Measurements from ENCODE around the gene RPTOR.

The RPTOR gene

GRCh38 chr17:80905586-80906230 lies 361.1 kb downstream of the RPTOR start:
- DNase-seq = no peak

GRCh38 chr17:80906364-80907259 lies 362.0 kb downstream of the RPTOR start:
- DNase-seq = no peak

GRCh38 chr17:80907281-80907680 lies 362.6 kb downstream of the RPTOR start:
- no peak for DNase-seq

- DNase-seq = no peak
Measured at GRCh38 chr17:80908211-80908610, 363.6 kb downstream of the RPTOR start.

- no peak for DNase-seq
Measured at GRCh38 chr17:80908776-80909175, 364.1 kb downstream of the RPTOR start.

- no peak for DNase-seq
Measured at GRCh38 chr17:80909635-80910034, 365.0 kb downstream of the RPTOR start.

- DNase-seq = no peak
Measured at GRCh38 chr17:80910043-80910442, 365.4 kb downstream of the RPTOR start.

GRCh38 chr17:80912476-80912875 lies 367.8 kb downstream of the RPTOR start:
- DNase-seq = no peak

- DNase-seq = no peak
Measured at GRCh38 chr17:80913928-80914821, 369.5 kb downstream of the RPTOR start.

- DNase-seq = no peak
Measured at GRCh38 chr17:80916246-80916645, 371.6 kb downstream of the RPTOR start.

- no peak for DNase-seq
Measured at GRCh38 chr17:80917716-80918560, 373.3 kb downstream of the RPTOR start.

GRCh38 chr17:80918731-80919130 lies 374.1 kb downstream of the RPTOR start:
- DNase-seq = no peak

- no peak for DNase-seq
Measured at GRCh38 chr17:80919331-80920311, 375.0 kb downstream of the RPTOR start.

GRCh38 chr17:80920441-80920840 lies 375.8 kb downstream of the RPTOR start:
- no peak for DNase-seq

GRCh38 chr17:80921159-80921558 lies 376.5 kb downstream of the RPTOR start:
- no peak for DNase-seq

- DNase-seq = no peak
Measured at GRCh38 chr17:80921741-80922579, 377.3 kb downstream of the RPTOR start.

- no peak for DNase-seq
Measured at GRCh38 chr17:80922580-80923160, 378.0 kb downstream of the RPTOR start.

GRCh38 chr17:80923211-80924110 lies 378.8 kb downstream of the RPTOR start:
- DNase-seq = no peak

Measured in CD4-positive, alpha-beta T cell treated with Interleukin-4 for 4 hours (primary cell).